Measurements from ENCODE around the gene KCNK1. TPM values are rescaled to one million over a fixed set of nuclear protein-coding genes. Genes with fewer than 3 reads are reported as not detected.

The KCNK1 gene
- total and polyA plus RNA-seq, 2 of the 8 experiments (the other 6 are each of a cell fraction or from before 2014, with no cell fraction given), result 11.9 to 16.5 TPM

DNA sequence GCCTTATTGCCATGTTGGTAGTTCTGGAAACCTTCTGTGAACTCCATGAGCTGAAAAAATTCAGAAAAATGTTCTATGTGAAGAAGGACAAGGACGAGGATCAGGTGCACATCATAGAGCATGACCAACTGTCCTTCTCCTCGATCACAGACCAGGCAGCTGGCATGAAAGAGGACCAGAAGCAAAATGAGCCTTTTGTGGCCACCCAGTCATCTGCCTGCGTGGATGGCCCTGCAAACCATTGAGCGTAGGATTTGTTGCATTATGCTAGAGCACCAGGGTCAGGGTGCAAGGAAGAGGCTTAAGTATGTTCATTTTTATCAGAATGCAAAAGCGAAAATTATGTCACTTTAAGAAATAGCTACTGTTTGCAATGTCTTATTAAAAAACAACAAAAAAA is 57.4 kb downstream of the KCNK1 start:
- POLR2A ChIA-PET (ENCODE audit: partially characterized antibody), result no interaction called here
- no peaks in the 10 kb centered on the region for H3K23me2 ChIP-seq (ENCODE audit: low read depth, low read length)
- no peak overlapping the region for H3K14ac ChIP-seq (ENCODE audit: insufficient read length)
- H3K79me2 ChIP-seq (ENCODE audit: control insufficient read depth in 1 of 2, insufficient read depth in 2 of 2, low read length in 2 of 2), result no peaks in the 10 kb centered on the region
- H3K18ac ChIP-seq (ENCODE audit: extremely low read depth, low read length), result no peak overlapping the region
- no peak overlapping the region for H4K91ac ChIP-seq (replicated peaks; ENCODE audit: insufficient read length, low read length)
- H3K27ac ChIP-seq (ENCODE audit: low read depth, low read length), result no peak overlapping the region
- FAIRE-seq (no peak), DNase-seq (ENCODE audit: low read depth in 1 of 2, low spot score in 2 of 2) (no peak)
- H2BK15ac ChIP-seq (ENCODE audit: low read length), result no peak overlapping the region
- no peak overlapping the region for H2BK5ac ChIP-seq (ENCODE audit: low read depth, low read length)
- no peaks in the 10 kb centered on the region for H4K20me1 ChIP-seq (replicated peaks in 1 of 2; ENCODE audit: control insufficient read depth in 1 of 2, insufficient read depth in 2 of 2, low read length in 2 of 2)
- H3K36me3 ChIP-seq (ENCODE audit: control insufficient read depth in 2 of 4, insufficient read depth in 4 of 4, low read length in 3 of 4), result peaks cover 0 to 10% (median 1%) of the 10 kb centered on the region in 4 experiments; a peak in 3 of 8 replicates
- H3K4me1 ChIP-seq (replicated peaks in 1 of 4; ENCODE audit: control insufficient read depth in 3 of 4, insufficient read depth in 4 of 4, low read length in 3 of 4), result no peaks in the 10 kb centered on the region
- H4K5ac ChIP-seq (ENCODE audit: insufficient read length, low read depth, low read length), result no peak overlapping the region
- no peak overlapping the region for H3K9ac ChIP-seq (replicated peaks in 1 of 4; ENCODE audit: extremely low read depth in 1 of 4, low read depth in 3 of 4, low read length in 3 of 4)
- no peak overlapping the region for H3K56ac ChIP-seq (replicated peaks; ENCODE audit: insufficient read length, low read depth, low read length)
- WGBS, 2 experiments (ENCODE audit: extremely low coverage in 1 of 2, insufficient coverage in 1 of 2, insufficient read length in 1 of 2, insufficient replicate concordance in 2 of 2, low coverage in 1 of 2, low lambda C conversion rate in 2 of 2, missing lambda C conversion rate in 1 of 2), result 89% methylated on average over 5 of the region's 5 CpGs; no CpG with 5 or more reads in 1 of the 2 experiments
- H3K4ac ChIP-seq (replicated peaks; ENCODE audit: insufficient read length, low read depth, low read length), result no peak overlapping the region
- H3K4me2 ChIP-seq (ENCODE audit: insufficient read depth in 1 of 2, low read depth in 2 of 2, low read length in 2 of 2), result no peak overlapping the region
- no peak overlapping the region for H2AK5ac ChIP-seq (ENCODE audit: low read depth, low read length)
- H4K8ac ChIP-seq (ENCODE audit: extremely low read depth, insufficient read depth, low read length), result no peak overlapping the region
- H3K9me3 ChIP-seq (ENCODE audit: insufficient read depth in 2 of 2, low read depth in 1 of 2, low read length in 1 of 2), result no peaks in the 10 kb centered on the region
- H2AFZ ChIP-seq (ENCODE audit: low read length), result no peak overlapping the region
- H2BK120ac ChIP-seq (replicated peaks; ENCODE audit: low read depth, low read length), result no peak overlapping the region
- no peak overlapping the region for H3K4me3 ChIP-seq (ENCODE audit: extremely low read depth in 1 of 4, insufficient read depth in 2 of 4, low read depth in 3 of 4, low read length in 4 of 4)
- no peak overlapping the region for H3K23ac ChIP-seq (ENCODE audit: insufficient read length)
- H2BK20ac ChIP-seq (ENCODE audit: low read length), result no peak overlapping the region
- CTCF ChIA-PET (ENCODE audit: partially characterized antibody), result no interaction called here
- no peaks in the 10 kb centered on the region for H3K79me1 ChIP-seq (ENCODE audit: low read depth, low read length)
- H3K27me3 ChIP-seq (replicated peaks in 1 of 4; ENCODE audit: control insufficient read depth in 3 of 4, extremely low read depth in 1 of 4, insufficient read depth in 3 of 4, low read length in 3 of 4), result no peaks in the 10 kb centered on the region
- no peak for TF ChIP-seq BRCA1 (IDR thresholded peaks at IDR 0.05; ENCODE audit: low read depth, low read length)
- TF ChIP-seq RXRA (IDR thresholded peaks at IDR 0.05; ENCODE audit: insufficient read depth, low read depth, low read length), result no peak
- no peak for TF ChIP-seq ASH2L (IDR thresholded peaks at IDR 0.05; ENCODE audit: low read length)
- no peak for TF ChIP-seq SAP30 (IDR thresholded peaks at IDR 0.05; ENCODE audit: insufficient read depth, insufficient replicate concordance, low read length)
- no peak overlapping the region for H2BK12ac ChIP-seq (ENCODE audit: low read depth, low read length)

All from H1 (cell line).